ENCODE measurements around the gene NRSN2.

NRSN2 gene

DNA sequence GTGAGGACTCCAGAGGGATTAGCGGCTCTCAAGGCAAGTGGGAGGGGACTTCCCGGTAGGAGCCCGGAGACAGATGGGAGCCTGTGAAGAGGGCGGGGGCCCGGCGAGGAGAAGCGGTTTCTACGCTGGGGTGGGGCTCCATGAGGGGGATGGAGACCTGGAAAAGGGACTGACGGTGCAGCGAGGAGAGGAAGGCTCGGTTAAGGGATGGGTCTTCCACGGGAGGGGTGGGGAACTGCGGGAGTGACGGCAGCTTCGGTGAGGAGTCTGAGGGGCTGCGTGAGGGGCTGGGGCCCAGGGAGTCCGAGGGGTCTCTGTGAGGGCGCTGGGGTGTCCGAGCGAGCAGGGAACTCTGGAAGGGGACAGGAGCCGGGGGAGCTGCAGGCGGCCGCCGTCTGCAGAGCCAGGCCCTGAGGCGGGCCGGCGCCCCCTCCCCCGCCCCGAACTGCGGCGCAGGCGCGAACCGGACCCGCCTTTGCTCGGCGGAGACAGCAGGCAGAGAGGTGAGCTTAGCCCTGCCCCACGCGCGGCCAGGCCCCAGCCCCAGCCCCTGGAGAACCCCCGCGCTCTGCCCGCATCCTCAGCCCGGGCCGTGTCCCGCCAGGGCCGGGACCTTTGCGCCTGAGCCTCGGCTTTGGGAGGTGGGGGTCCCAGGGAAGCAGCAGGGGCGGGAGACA lies at the start of gene NRSN2:
NRSN2 (plus strand) TSS at position 472 of the 677 bp plus-strand sequence. CDS start 2,533 bp downstream, outside the sequence.
- DNase-seq (ENCODE audit: low spot score): no peak

DNA sequence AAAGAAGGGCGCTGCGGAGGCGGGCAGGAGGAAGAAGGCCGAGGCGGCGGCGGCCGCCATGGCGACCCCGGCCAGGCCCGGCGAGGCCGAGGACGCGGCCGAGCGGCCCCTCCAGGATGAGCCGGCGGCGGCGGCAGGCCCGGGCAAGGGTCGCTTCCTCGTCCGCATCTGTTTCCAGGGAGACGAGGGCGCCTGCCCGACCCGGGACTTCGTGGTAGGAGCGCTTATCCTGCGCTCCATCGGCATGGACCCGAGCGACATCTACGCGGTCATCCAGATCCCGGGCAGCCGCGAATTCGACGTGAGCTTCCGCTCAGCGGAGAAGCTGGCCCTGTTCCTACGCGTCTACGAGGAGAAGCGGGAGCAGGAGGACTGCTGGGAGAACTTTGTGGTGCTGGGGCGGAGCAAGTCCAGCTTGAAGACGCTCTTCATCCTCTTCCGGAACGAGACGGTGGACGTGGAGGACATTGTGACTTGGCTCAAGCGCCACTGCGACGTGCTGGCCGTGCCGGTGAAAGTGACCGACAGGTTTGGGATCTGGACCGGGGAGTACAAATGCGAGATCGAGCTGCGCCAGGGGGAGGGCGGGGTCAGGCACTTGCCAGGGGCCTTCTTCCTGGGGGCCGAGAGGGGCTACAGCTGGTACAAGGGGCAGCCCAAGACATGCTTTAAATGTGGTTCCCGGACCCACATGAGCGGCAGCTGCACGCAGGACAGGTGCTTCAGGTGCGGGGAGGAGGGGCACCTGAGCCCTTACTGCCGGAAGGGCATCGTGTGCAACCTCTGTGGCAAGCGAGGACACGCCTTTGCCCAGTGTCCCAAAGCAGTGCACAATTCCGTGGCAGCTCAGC lies 48.8 kb upstream of the NRSN2 start:
- DNase-seq (ENCODE audit: low spot score): peak; percentile 58

- DNase-seq (ENCODE audit: low spot score): no peak
Observed at GRCh38 chr20:298776-299391, 48.0 kb upstream of the NRSN2 start.

GRCh38 chr20:300345-300990 lies 46.4 kb upstream of the NRSN2 start:
- no peak for DNase-seq (ENCODE audit: low spot score)

GRCh38 chr20:301886-302848 lies 44.7 kb upstream of the NRSN2 start:
- no peak for DNase-seq (ENCODE audit: low spot score)

- DNase-seq (ENCODE audit: low spot score): no peak
Observed at GRCh38 chr20:305745-306144, 41.2 kb upstream of the NRSN2 start.

DNA sequence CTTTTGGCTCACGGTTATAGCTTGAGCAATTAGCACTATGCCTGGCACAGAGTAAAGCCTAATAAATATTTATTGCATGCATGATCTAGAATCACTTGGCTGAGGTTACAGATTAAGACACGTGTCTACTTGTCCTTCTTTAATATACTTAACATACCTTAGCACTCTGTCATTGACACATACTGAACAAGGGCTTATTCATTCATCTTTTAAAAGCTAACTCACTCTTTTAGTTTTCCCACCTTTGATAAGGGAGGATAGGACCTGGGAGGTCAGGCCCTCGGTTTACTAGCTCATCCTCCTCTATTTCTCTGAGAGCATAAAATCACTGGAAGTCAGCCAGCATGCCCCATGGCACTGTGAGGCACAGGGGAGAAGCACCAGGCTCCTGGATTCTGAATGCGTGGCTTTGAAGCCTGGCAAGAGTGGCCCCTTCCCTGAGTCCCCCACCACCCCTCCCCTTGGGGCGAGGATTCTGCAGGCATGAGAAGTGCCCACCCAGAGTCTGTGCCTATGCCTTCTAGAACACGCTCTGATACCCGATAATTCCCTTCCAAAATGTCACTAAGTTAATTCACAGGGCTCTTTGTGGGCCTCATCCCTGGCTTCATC lies 38.4 kb upstream of the NRSN2 start:
- DNase-seq (ENCODE audit: low spot score): no peak

- DNase-seq (ENCODE audit: low spot score): no peak
Observed at GRCh38 chr20:309306-309840, 37.5 kb upstream of the NRSN2 start.

DNA sequence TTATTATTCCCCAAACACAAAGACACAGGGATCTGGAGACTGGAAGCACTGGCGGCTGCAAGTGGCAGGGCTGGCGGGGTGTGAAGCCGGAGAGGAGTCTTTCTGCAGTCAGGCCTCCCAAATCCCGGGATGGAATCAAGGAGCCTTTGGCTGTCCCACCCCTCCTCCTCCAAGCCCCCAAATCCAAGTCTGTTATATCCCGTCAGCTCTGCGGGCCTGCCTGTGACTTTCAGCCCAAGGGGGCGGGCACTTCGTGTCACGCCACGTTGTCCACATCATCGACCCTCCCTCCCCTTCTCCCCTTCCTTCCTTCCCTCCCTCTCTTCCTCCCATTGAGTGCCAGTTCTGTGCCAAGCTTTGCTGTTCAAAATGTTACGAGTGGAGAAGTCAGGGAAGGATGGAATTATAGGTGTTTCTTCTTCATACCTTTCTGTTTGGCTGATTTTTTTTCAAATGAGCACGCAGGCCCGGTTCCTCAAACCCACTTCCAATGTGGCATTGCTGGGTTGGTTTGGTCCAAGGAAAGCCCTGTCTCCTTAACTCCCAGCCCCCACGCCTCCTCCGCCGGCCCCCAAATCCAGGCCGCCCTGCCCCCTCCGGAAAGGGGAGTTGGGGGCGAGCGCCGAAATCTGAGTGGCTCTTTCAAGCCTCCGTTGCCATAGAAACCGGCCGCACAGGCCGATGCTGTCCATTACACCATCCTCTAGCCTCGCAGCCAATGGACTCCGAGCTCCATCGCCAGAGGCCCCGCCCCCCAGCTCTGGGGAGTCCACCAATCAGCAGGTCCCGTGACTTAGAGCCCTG lies 36.9 kb upstream of the NRSN2 start:
- DNase-seq (ENCODE audit: low spot score): no peak

- no peak for DNase-seq (ENCODE audit: low spot score)
Observed at GRCh38 chr20:310645-311044, 36.3 kb upstream of the NRSN2 start.

DNA sequence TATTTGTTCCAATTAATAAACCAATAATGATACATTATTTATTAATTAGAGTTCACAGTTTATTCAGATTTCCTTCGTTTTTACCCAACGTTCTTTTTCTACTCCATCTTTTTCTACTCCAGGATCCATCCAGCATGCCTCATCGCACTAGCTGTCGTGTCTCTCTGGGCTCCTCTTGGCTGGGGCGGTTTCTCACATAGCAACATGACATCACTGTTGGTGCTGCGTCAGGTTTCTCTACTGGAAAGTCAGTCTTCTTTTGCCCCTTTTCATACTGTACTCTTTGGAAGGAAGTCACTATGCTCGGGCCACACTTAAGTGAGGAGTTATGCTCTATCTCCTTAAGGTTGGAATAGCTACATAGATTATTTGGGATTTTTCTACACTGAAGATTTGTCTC lies 35.3 kb upstream of the NRSN2 start:
- no peak for DNase-seq (ENCODE audit: low spot score)

DNA sequence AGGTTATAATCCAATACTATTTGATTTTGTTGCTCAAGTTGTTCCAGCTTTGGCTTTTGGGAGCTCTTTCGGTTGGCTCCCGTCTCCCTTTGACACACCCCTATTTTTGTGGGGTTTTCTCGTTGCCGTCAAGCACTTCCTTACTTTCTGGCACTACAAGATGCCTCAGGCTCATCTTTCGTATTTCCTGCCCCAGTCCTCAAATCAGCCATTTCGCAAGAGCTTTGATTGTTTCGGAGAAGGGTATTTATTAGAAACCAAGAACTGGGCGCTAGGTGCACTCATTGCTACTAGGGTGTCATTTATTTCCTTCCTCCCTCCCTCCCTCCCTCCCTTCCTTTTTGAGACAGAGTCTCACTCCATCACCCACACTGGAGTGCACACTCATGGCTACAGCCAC lies 34.8 kb upstream of the NRSN2 start:
- DNase-seq (ENCODE audit: low spot score): no peak

GRCh38 chr20:312866-313265 lies 34.0 kb upstream of the NRSN2 start:
- no peak for DNase-seq (ENCODE audit: low spot score)

GRCh38 chr20:313402-313801 lies 33.5 kb upstream of the NRSN2 start:
- DNase-seq (ENCODE audit: low spot score): no peak

DNA sequence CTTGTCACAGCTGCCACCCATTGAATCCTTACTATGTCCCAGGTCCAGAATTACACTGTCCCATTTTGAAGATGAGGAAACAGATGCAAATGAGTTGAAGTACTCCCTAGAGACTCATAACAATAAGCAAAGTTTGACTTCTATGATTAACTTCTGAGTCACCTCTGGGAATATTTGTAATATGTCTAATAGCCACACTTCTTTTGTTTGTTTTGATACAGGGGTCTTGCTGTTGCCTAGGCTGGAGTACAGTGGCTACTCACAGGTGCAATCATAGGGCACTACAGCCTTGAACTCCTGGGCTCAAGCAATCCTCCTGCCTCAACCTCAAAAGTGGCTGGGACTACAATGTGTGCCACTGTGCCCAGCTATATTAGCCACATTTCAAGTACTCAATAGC lies 33.0 kb upstream of the NRSN2 start:
- DNase-seq (ENCODE audit: low spot score): no peak

GRCh38 chr20:316316-317068 lies 30.4 kb upstream of the NRSN2 start:
- DNase-seq (ENCODE audit: low spot score): no peak

- DNase-seq (ENCODE audit: low spot score): peak; percentile 91
Observed at GRCh38 chr20:324177-325044, 22.5 kb upstream of the NRSN2 start.
